HG03457 (cell line): ENCODE data around the gene ANKIB1.

Experiments
- ATAC-seq: cut with Tn5 transposase; IDR thresholded peaks from one replicate; pipeline ENCODE4 v1.9.1; 2021; ENCODE audit warnings: moderate number of reproducible peaks; ENCODE audit not compliant: unreplicated experiment

The ANKIB1 gene

GRCh38 chr7:92446869-92447344 is 201.1 kb downstream of the ANKIB1 start:
- ATAC-seq: no peak

- ATAC-seq: peak; percentile 88
Measured at GRCh38 chr7:92447345-92448204, 201.8 kb downstream of the ANKIB1 start, which contains the start of gene GATAD1. GATAD1 (plus strand) TSS chr7:92447482; CDS start chr7:92447730, 248 bp downstream.

- ATAC-seq: peak; percentile 44
Measured at GRCh38 chr7:92448205-92448747, 202.5 kb downstream of the ANKIB1 start.
